Neural progenitor cell (in vitro differentiated cells): ENCODE results near the gene NRG2. TPM values are rescaled to one million over a fixed set of nuclear protein-coding genes. Genes with fewer than 3 reads are reported as not detected.

Source experiments
- DNase-seq: peaks from one replicate; pipeline ENCODE4 v3.0.0-alpha.2; 2016; ENCODE audit warnings: low spot score
- H2AFZ ChIP-seq: fragments of 200-600 bp; sonication (generic); replicated peaks from 2 replicates; pipeline ENCODE4 v1.6.1; 2016; ENCODE audit warnings: antibody characterized with exemption
- H3F3A ChIP-seq: fragments of 200-600 bp; sonication (generic); 2 replicates; pipeline ENCODE4 v1.6.1; 2016; ENCODE audit warnings: antibody characterized with exemption, low read depth
- H3K27ac ChIP-seq: fragments of 200-600 bp; sonication (generic); 2 replicates; pipeline ENCODE4 v1.5.1; 2016; ENCODE audit warnings: mild to moderate bottlenecking
- H3K27me3 ChIP-seq: fragments of 200-600 bp; sonication (generic); 2 replicates; pipeline ENCODE4 v1.6.1; 2016; ENCODE audit warnings: mild to moderate bottlenecking, moderate library complexity
- H3K36me3 ChIP-seq: fragments of 200-600 bp; sonication (generic); 2 replicates; pipeline ENCODE4 v1.5.1; 2016
- H3K4me1 ChIP-seq: fragments of 200-600 bp; sonication (generic); 2 replicates; pipeline ENCODE4 v1.6.1; 2016; ENCODE audit warnings: mixed run types
- H3K4me2 ChIP-seq: fragments of 200-600 bp; sonication (generic); 2 replicates; pipeline ENCODE4 v1.6.1; 2016
- H3K4me3 ChIP-seq: fragments of 200-600 bp; sonication (generic); 2 replicates; pipeline ENCODE4 v1.5.1; 2016
- H3K79me2 ChIP-seq: fragments of 200-600 bp; sonication (generic); 2 replicates; pipeline ENCODE4 v1.6.1; 2016; ENCODE audit warnings: low read depth
- H3K9ac ChIP-seq: fragments of 200-600 bp; sonication (generic); 2 replicates; pipeline ENCODE4 v1.6.1; 2016
- H3K9me3 ChIP-seq: fragments of 200-600 bp; sonication (generic); 2 replicates; pipeline ENCODE4 v1.5.1; 2016; ENCODE audit warnings: low read depth
- H4K20me1 ChIP-seq: fragments of 200-600 bp; sonication (generic); 2 replicates; pipeline ENCODE4 v1.6.1; 2016; ENCODE audit warnings: low read depth
- H3K27ac Mint-ChIP-seq: 3 replicates; pipeline ENCODE4 v1.8.0; 2021; ENCODE audit warnings: mixed read lengths
- H3K27me3 Mint-ChIP-seq: 2 replicates; pipeline ENCODE4 v1.8.0; 2022; ENCODE audit warnings: low read depth, mild to moderate bottlenecking, inconsistent platforms, moderate library complexity, mixed read lengths; ENCODE audit not compliant: insufficient read depth
- H3K36me3 Mint-ChIP-seq: 3 replicates; pipeline ENCODE4 v1.8.0; 2021; ENCODE audit warnings: mixed read lengths
- H3K4me1 Mint-ChIP-seq: 3 replicates; pipeline ENCODE4 v1.8.0; 2021; ENCODE audit warnings: mixed read lengths
- H3K4me3 Mint-ChIP-seq: 3 replicates; pipeline ENCODE4 v1.8.0; 2021; ENCODE audit warnings: mild to moderate bottlenecking, moderate library complexity, mixed read lengths
- H3K9me3 Mint-ChIP-seq: 3 replicates; pipeline ENCODE4 v1.8.0; 2020; ENCODE audit warnings: mixed read lengths
- CTCF ChIP-seq: fragments of 200-600 bp; sonication (generic); IDR thresholded peaks from 2 replicates; pipeline ENCODE4 v1.5.1; 2017; ENCODE audit warnings: antibody characterized with exemption, mild to moderate bottlenecking
- EZH2 ChIP-seq: fragments of 200-600 bp; sonication (generic); IDR thresholded peaks from 2 replicates; pipeline ENCODE4 v1.6.1; 2017; ENCODE audit warnings: antibody characterized with exemption, mild to moderate bottlenecking, moderate library complexity
- EZH2phosphoT487 ChIP-seq: fragments of 200-600 bp; sonication (generic); IDR thresholded peaks from 2 replicates; pipeline ENCODE4 v1.6.1; 2017; ENCODE audit warnings: antibody characterized with exemption
- total RNA-seq: library from RNA; depleted of rRNA; stranded (reverse); fragments of >200 nt; gene quantifications from 2 replicates; pipeline ENCODE4 v1.2.3, GENCODE V29; 2015; ENCODE audit warnings: low replicate concordance

The NRG2 gene
- total RNA-seq, 1 donor from 2014 or later: 0.13 TPM

GRCh38 chr5:139884734-139885133, 158.4 kb downstream of the NRG2 start:
- peak overlapping the region; percentile 27 for H3K27ac Mint-ChIP-seq
- no peak overlapping the region for H3K4me3 Mint-ChIP-seq
- DNase-seq: no peak
- H3K27me3 Mint-ChIP-seq: peaks cover 3% of the 10 kb centered on the region
- no peak overlapping the region for H3K27ac ChIP-seq
- no peaks in the 10 kb centered on the region for H3K9me3 Mint-ChIP-seq
- H3K27me3 ChIP-seq: peaks cover 9% of the 10 kb centered on the region
- H3K36me3 Mint-ChIP-seq: no peaks in the 10 kb centered on the region
- no peak overlapping the region for H3K4me2 ChIP-seq
- H4K20me1 ChIP-seq: no peaks in the 10 kb centered on the region
- no peaks in the 10 kb centered on the region for H3K36me3 ChIP-seq
- H3K9ac ChIP-seq: no peak overlapping the region
- no peaks in the 10 kb centered on the region for H3K4me1 Mint-ChIP-seq
- no peaks in the 10 kb centered on the region for H3K79me2 ChIP-seq
- no peaks in the 10 kb centered on the region for H3K9me3 ChIP-seq
- H3K4me3 ChIP-seq: no peak overlapping the region
- no peaks in the 10 kb centered on the region for H3F3A ChIP-seq
- no peaks in the 10 kb centered on the region for H3K4me1 ChIP-seq
- H2AFZ ChIP-seq: no peak overlapping the region
- no peak for TF ChIP-seq EZH2

- no peak overlapping the region for H3K4me2 ChIP-seq
These were observed 159.0 kb downstream of the NRG2 start for GRCh38 chr5:139884144-139884543.

GRCh38 chr5:139882961-139883539, 160.0 kb downstream of the NRG2 start:
- H3K4me3 Mint-ChIP-seq: no peak overlapping the region
- TF ChIP-seq EZH2 (no peak), EZH2phosphoT487 (no peak), CTCF (no peak)
- peaks cover 3% of the 10 kb centered on the region for H3K27me3 Mint-ChIP-seq
- no peak overlapping the region for H3K9ac ChIP-seq
- no peaks in the 10 kb centered on the region for H4K20me1 ChIP-seq
- H3K4me1 Mint-ChIP-seq: no peaks in the 10 kb centered on the region
- H3K27ac ChIP-seq: no peak overlapping the region
- H3F3A ChIP-seq: no peaks in the 10 kb centered on the region
- H2AFZ ChIP-seq: no peak overlapping the region
- H3K79me2 ChIP-seq: no peaks in the 10 kb centered on the region
- DNase-seq: no peak
- no peaks in the 10 kb centered on the region for H3K9me3 Mint-ChIP-seq
- H3K27me3 ChIP-seq: peaks cover 4% of the 10 kb centered on the region
- H3K4me2 ChIP-seq: no peak overlapping the region
- H3K36me3 ChIP-seq: no peaks in the 10 kb centered on the region
- H3K4me1 ChIP-seq: no peaks in the 10 kb centered on the region
- no peak overlapping the region for H3K4me3 ChIP-seq
- no peak overlapping the region for H3K27ac Mint-ChIP-seq
- H3K9me3 ChIP-seq: no peaks in the 10 kb centered on the region
- H3K36me3 Mint-ChIP-seq: no peaks in the 10 kb centered on the region

More at GRCh38 chr5:139884144-139884543, 159.0 kb downstream of the NRG2 start:
- no peaks in the 10 kb centered on the region for H3K36me3 Mint-ChIP-seq
- H3F3A ChIP-seq: no peaks in the 10 kb centered on the region
- H3K4me3 ChIP-seq: no peak overlapping the region
- DNase-seq: no peak
- no peaks in the 10 kb centered on the region for H3K9me3 Mint-ChIP-seq
- no peak overlapping the region for H3K9ac ChIP-seq
- H3K27ac ChIP-seq: no peak overlapping the region
- no peak overlapping the region for H2AFZ ChIP-seq
- H3K4me1 ChIP-seq: no peaks in the 10 kb centered on the region
- no peak overlapping the region for H3K4me3 Mint-ChIP-seq
- H4K20me1 ChIP-seq: no peaks in the 10 kb centered on the region
- H3K27me3 Mint-ChIP-seq: peaks cover 3% of the 10 kb centered on the region
- H3K27ac Mint-ChIP-seq: peak overlapping the region; percentile 48
- H3K36me3 ChIP-seq: no peaks in the 10 kb centered on the region
- no peaks in the 10 kb centered on the region for H3K9me3 ChIP-seq
- TF ChIP-seq EZH2phosphoT487 (no peak), EZH2 (no peak), CTCF (no peak)
- H3K4me1 Mint-ChIP-seq: no peaks in the 10 kb centered on the region
- peaks cover 9% of the 10 kb centered on the region for H3K27me3 ChIP-seq
- H3K79me2 ChIP-seq: no peaks in the 10 kb centered on the region

- Histone ChIP-seq H3K36me3 (no peaks in the 10 kb centered on the region), H3K4me3 (no peak overlapping the region), H3F3A (no peaks in the 10 kb centered on the region), H3K79me2 (no peaks in the 10 kb centered on the region), H3K9ac (no peak overlapping the region), H3K4me2 (no peak overlapping the region), H3K27me3 (peaks cover 4% of the 10 kb centered on the region), H2AFZ (no peak overlapping the region), H3K9me3 (no peaks in the 10 kb centered on the region), H4K20me1 (no peaks in the 10 kb centered on the region), H3K4me1 (no peaks in the 10 kb centered on the region), H3K27ac (no peak overlapping the region)
- Mint-ChIP-seq H3K9me3 (no peaks in the 10 kb centered on the region), H3K4me3 (no peak overlapping the region), H3K4me1 (no peaks in the 10 kb centered on the region), H3K27ac (no peak overlapping the region), H3K36me3 (no peaks in the 10 kb centered on the region), H3K27me3 (peaks cover 3% of the 10 kb centered on the region)
- no peak for DNase-seq
- TF ChIP-seq EZH2 (no peak), EZH2phosphoT487 (no peak), CTCF (no peak)
These were observed 160.8 kb downstream of the NRG2 start for GRCh38 chr5:139882316-139882715.
